ENCODE results near the gene PRKCA.

Gene PRKCA

GRCh38 chr17:66839616-66840015 lies 537.2 kb downstream of the PRKCA start:
- no peak for DNase-seq (ENCODE audit: low spot score)

GRCh38 chr17:66840061-66840460 lies 537.6 kb downstream of the PRKCA start:
- DNase-seq (ENCODE audit: low spot score), result no peak

GRCh38 chr17:66841328-66841727 lies 538.9 kb downstream of the PRKCA start:
- DNase-seq (ENCODE audit: low spot score), result no peak

GRCh38 chr17:66841744-66842143 lies 539.3 kb downstream of the PRKCA start:
- DNase-seq (ENCODE audit: low spot score), result no peak

GRCh38 chr17:66842505-66842904 lies 540.1 kb downstream of the PRKCA start:
- DNase-seq (ENCODE audit: low spot score), result no peak

- DNase-seq (ENCODE audit: low spot score), result no peak
Observed at GRCh38 chr17:66842959-66843358, 540.5 kb downstream of the PRKCA start.

- no peak for DNase-seq (ENCODE audit: low spot score)
Observed at GRCh38 chr17:66843627-66844026, 541.2 kb downstream of the PRKCA start.

- DNase-seq (ENCODE audit: low spot score), result no peak
Observed at GRCh38 chr17:66847704-66848103, 545.3 kb downstream of the PRKCA start.

GRCh38 chr17:66848496-66848895 lies 546.1 kb downstream of the PRKCA start:
- no peak for DNase-seq (ENCODE audit: low spot score)

GRCh38 chr17:66849032-66849655 lies 546.7 kb downstream of the PRKCA start:
- DNase-seq (ENCODE audit: low spot score), result no peak

- DNase-seq (ENCODE audit: low spot score), result no peak
Observed at GRCh38 chr17:66849851-66850580, 547.6 kb downstream of the PRKCA start.

- no peak for DNase-seq (ENCODE audit: low spot score)
Observed at GRCh38 chr17:66850692-66851091, 548.3 kb downstream of the PRKCA start.

- DNase-seq (ENCODE audit: low spot score), result no peak
Observed at GRCh38 chr17:66855204-66855603, 552.8 kb downstream of the PRKCA start.

GRCh38 chr17:66858226-66859083 lies 556.0 kb downstream of the PRKCA start:
- DNase-seq (ENCODE audit: low spot score), result no peak

GRCh38 chr17:66859353-66859752 lies 556.9 kb downstream of the PRKCA start:
- no peak for DNase-seq (ENCODE audit: low spot score)

- no peak for DNase-seq (ENCODE audit: low spot score)
Observed at GRCh38 chr17:66860204-66860603, 557.8 kb downstream of the PRKCA start.

Measured in HuH-7.5 (cell line).